GM20431 (cell line): ENCODE data around the gene OR5H2.
"Not testable (repeated sequence)": the region's sequence is repeated elsewhere in the genome, so short reads cannot be mapped to it uniquely, and the experiment has no call there.

Experiments
- in situ Hi-C: fragments of 300-500 bp; cut with MseI, MboI; formaldehyde crosslinking; loops from one replicate; pipeline ENCODE4 v1.15.0; 2020; ENCODE audit warnings: low sequenced_read_pairs; ENCODE audit not compliant: unreplicated experiment

Gene OR5H2

GRCh38 chr3:98282205-98282604 is at the start of gene OR5H2:
Gene OR5H2 (plus strand): TSS chr3:98282505. CDS start chr3:98282903, 398 bp downstream.
- in situ Hi-C loops, result no loop called here

GRCh38 chr3:98233468-98233867 is 48.8 kb upstream of the OR5H2 start:
- in situ Hi-C loops, result no loop called here

- in situ Hi-C loops, result no loop called here
Measured at GRCh38 chr3:98240131-98240530, 42.2 kb upstream of the OR5H2 start.

- in situ Hi-C loops, result no loop called here
Measured at GRCh38 chr3:98242155-98242554, 40.1 kb upstream of the OR5H2 start.

GRCh38 chr3:98243843-98244242 is 38.5 kb upstream of the OR5H2 start:
- in situ Hi-C loops, result no loop called here

- in situ Hi-C loops, result no loop called here
Measured at GRCh38 chr3:98246142-98246541, 36.2 kb upstream of the OR5H2 start.

GRCh38 chr3:98256026-98256425 is 26.3 kb upstream of the OR5H2 start:
- in situ Hi-C loops, result not testable (repeated sequence)

GRCh38 chr3:98259707-98260106 is 22.6 kb upstream of the OR5H2 start:
- in situ Hi-C loops, result no loop called here

GRCh38 chr3:98262046-98262445 is 20.3 kb upstream of the OR5H2 start:
- in situ Hi-C loops, result no loop called here

- in situ Hi-C loops, result no loop called here
Measured at GRCh38 chr3:98263944-98264343, 18.4 kb upstream of the OR5H2 start, which contains the start of gene OR5H6. Gene OR5H6 (plus strand): TSS chr3:98264244. CDS start chr3:98264333, 89 bp downstream.

- in situ Hi-C loops, result no loop called here
Measured at GRCh38 chr3:98269846-98270245, 12.5 kb upstream of the OR5H2 start.

GRCh38 chr3:98272126-98272525 is 10.2 kb upstream of the OR5H2 start:
- in situ Hi-C loops, result no loop called here

- in situ Hi-C loops, result no loop called here
Measured at GRCh38 chr3:98274914-98275313, 7.4 kb upstream of the OR5H2 start.

GRCh38 chr3:98290916-98291315 is 8.6 kb downstream of the OR5H2 start:
- in situ Hi-C loops, result no loop called here

GRCh38 chr3:98291332-98291957 is 9.1 kb downstream of the OR5H2 start:
- in situ Hi-C loops, result no loop called here

GRCh38 chr3:98322101-98322500 is 39.8 kb downstream of the OR5H2 start:
- in situ Hi-C loops, result loop anchor here (10.0 kb wide), 1 partner anchor 287 kb away; the partner anchor contains the start of gene GABRR3

GRCh38 chr3:98322686-98323085 is 40.4 kb downstream of the OR5H2 start:
- in situ Hi-C loops, result loop anchor here (10.0 kb wide), 1 partner anchor 288 kb away; the partner anchor contains the start of gene GABRR3

- in situ Hi-C loops, result loop anchor here (10.0 kb wide), 1 partner anchor 289 kb away; the partner anchor contains the start of gene GABRR3
Measured at GRCh38 chr3:98323425-98323824, 41.1 kb downstream of the OR5H2 start.

- in situ Hi-C loops, result loop anchor here (10.0 to 25.0 kb wide), 3 partner anchors 262 to 538 kb away; partner anchors contain the start of genes CPOX and GABRR3
Measured at GRCh38 chr3:98325055-98325454, 42.8 kb downstream of the OR5H2 start.

- in situ Hi-C loops, result loop anchor here (10.0 to 25.0 kb wide), 3 partner anchors 261 to 539 kb away; partner anchors contain the start of genes CPOX and GABRR3
Measured at GRCh38 chr3:98326105-98326893, 44.0 kb downstream of the OR5H2 start.

- in situ Hi-C loops, result loop anchor here (10.0 to 25.0 kb wide), 3 partner anchors 260 to 540 kb away; partner anchors contain the start of genes CPOX and GABRR3
Measured at GRCh38 chr3:98326945-98327344, 44.6 kb downstream of the OR5H2 start.
